ENCODE measurements around the gene IDS. TPM values are rescaled to one million over a fixed set of nuclear protein-coding genes. Genes with fewer than 3 reads are reported as not detected.
"Not testable (repeated sequence)": the region's sequence is repeated elsewhere in the genome, so short reads cannot be mapped to it uniquely, and the experiment has no call there.

IDS gene
- total and polyA plus RNA-seq, 2 experiments from 2014 or later = 25.4 to 33.7 TPM

DNA sequence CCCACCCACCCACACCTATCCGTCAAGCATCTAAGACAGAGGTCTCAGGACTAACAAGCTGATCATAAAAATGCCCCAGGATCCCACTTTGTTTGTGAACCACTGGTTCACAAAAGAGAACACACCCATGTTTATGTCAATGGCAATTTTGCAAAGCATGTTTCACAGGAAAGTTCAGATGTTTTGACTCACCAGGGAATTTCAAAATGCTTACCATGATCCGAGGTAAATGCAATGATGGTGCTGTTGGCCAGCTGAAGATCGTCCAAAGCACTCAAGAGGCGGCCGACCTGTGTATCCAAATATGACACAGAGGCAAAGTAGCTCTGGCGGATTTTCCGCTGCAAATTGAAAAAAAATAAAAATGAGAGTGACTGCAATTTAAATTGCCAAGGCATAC, 15.0 kb downstream of the IDS start:
- H3K4me3 ChIP-seq = no peak overlapping the region
- no peaks in the 10 kb centered on the region for H3K36me3 ChIP-seq (replicated peaks; ENCODE audit: insufficient read depth, low read depth)

DNA sequence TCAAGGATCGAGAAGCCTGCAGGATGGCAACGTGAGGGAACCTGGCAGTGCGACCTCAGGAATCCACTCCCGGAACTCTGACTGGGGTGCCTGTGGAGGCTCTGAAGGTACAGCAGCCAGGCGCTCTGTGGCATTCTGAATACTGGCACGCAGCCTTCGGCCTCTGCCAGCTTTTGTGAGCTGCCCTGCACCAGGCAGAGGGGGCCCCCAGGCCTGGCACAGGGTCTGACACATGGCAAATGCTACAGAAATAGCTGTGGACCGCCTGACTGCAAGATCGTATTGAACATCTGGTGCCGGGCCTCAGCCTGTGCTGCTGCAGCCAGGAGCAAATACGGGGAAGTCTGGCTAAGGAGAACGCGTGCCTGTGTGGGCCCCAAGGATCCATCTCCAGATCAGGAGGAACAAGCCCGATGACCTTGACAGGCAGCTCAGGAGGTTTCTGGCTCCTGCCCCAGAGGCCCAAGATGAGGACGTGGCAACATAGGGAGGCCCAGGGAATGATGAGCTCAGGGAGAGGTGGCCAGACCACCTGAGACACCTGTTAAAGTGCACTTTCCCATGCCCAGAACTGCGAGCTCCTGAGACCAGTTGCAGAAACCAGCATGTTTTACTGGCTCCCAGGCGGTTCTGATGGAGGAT, 16.6 kb downstream of the IDS start:
- not testable (repeated sequence) for H4K20me1 ChIP-seq (ENCODE audit: insufficient read depth, poor library complexity, severe bottlenecking); H3K9me3 ChIP-seq (ENCODE audit: low read depth); H3K4me2 ChIP-seq; H3K4me3 ChIP-seq; H2AFZ ChIP-seq; H3K4me1 ChIP-seq (ENCODE audit: insufficient read depth); H3K79me2 ChIP-seq; H3K27me3 ChIP-seq; DNase-seq (ENCODE audit: low spot score); H3K27ac ChIP-seq; H3K36me3 ChIP-seq (replicated peaks; ENCODE audit: insufficient read depth, low read depth); H3K9me2 ChIP-seq (replicated peaks; ENCODE audit: insufficient read depth)
- WGBS (ENCODE audit: low lambda C conversion rate, missing lambda C conversion rate) = 83% methylated on average over 13 of the region's 17 CpGs

More for the DNA sequence above, 15.0 kb downstream of the IDS start:
- H4K20me1 ChIP-seq (ENCODE audit: insufficient read depth, poor library complexity, severe bottlenecking) = no peaks in the 10 kb centered on the region
- WGBS (ENCODE audit: low lambda C conversion rate, missing lambda C conversion rate) = 68% methylated on average over 7 of the region's 7 CpGs
- no peaks in the 10 kb centered on the region for H3K79me2 ChIP-seq
- no peaks in the 10 kb centered on the region for H3K9me2 ChIP-seq (replicated peaks; ENCODE audit: insufficient read depth)
- H2AFZ ChIP-seq = no peak overlapping the region
- TF ChIP-seq EZH2 (IDR thresholded peaks at IDR 0.05; ENCODE audit: borderline replicate concordance) (no peak), EZH2phosphoT487 (IDR thresholded peaks at IDR 0.05; ENCODE audit: low read depth, severe bottlenecking, unreplicated experiment) (no peak)
- TF ChIP-seq, protein P1, sequence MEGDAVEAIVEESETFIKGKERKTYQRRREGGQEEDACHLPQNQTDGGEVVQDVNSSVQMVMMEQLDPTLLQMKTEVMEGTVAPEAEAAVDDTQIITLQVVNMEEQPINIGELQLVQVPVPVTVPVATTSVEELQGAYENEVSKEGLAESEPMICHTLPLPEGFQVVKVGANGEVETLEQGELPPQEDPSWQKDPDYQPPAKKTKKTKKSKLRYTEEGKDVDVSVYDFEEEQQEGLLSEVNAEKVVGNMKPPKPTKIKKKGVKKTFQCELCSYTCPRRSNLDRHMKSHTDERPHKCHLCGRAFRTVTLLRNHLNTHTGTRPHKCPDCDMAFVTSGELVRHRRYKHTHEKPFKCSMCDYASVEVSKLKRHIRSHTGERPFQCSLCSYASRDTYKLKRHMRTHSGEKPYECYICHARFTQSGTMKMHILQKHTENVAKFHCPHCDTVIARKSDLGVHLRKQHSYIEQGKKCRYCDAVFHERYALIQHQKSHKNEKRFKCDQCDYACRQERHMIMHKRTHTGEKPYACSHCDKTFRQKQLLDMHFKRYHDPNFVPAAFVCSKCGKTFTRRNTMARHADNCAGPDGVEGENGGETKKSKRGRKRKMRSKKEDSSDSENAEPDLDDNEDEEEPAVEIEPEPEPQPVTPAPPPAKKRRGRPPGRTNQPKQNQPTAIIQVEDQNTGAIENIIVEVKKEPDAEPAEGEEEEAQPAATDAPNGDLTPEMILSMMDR (IDR thresholded peaks at IDR 0.05; ENCODE audit: poor library complexity) = no peak
- H3K27me3 ChIP-seq = no peaks in the 10 kb centered on the region
- no peak overlapping the region for H3K4me2 ChIP-seq
- no peaks in the 10 kb centered on the region for H3K9me3 ChIP-seq (ENCODE audit: low read depth)
- no peak overlapping the region for H3K27ac ChIP-seq
- DNase-seq (ENCODE audit: low spot score) = no peak
- H3K4me1 ChIP-seq (ENCODE audit: insufficient read depth) = no peaks in the 10 kb centered on the region

DNA sequence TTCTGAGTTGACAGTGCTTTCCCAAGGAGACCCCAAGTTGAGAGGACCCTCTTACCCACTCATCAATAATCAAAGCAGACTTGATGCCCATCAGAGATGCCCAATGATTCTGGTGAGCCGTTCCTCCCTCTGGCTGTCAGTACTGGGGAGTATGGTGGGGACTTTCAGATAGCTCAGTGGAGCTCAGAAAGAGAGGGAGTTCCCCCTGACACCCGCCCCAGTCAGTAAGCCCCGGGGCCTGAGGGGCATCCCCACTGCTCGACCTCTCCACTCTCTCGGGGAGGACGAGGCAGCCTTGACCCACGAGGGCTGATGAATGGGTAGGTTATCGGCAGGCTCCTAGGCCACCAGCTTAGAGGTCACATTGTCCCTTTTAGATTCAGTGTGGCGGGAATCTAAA, 17.1 kb downstream of the IDS start:
- H3K4me3 ChIP-seq; H3K9me2 ChIP-seq (replicated peaks; ENCODE audit: insufficient read depth); H3K79me2 ChIP-seq; H4K20me1 ChIP-seq (ENCODE audit: insufficient read depth, poor library complexity, severe bottlenecking); H3K9me3 ChIP-seq (ENCODE audit: low read depth); H3K27me3 ChIP-seq; H3K4me2 ChIP-seq; H2AFZ ChIP-seq; H3K27ac ChIP-seq; DNase-seq (ENCODE audit: low spot score); H3K36me3 ChIP-seq (replicated peaks; ENCODE audit: insufficient read depth, low read depth); H3K4me1 ChIP-seq (ENCODE audit: insufficient read depth): not testable (repeated sequence)
- 94% methylated on average over 2 of the region's 9 CpGs for WGBS (ENCODE audit: low lambda C conversion rate, missing lambda C conversion rate)

DNA sequence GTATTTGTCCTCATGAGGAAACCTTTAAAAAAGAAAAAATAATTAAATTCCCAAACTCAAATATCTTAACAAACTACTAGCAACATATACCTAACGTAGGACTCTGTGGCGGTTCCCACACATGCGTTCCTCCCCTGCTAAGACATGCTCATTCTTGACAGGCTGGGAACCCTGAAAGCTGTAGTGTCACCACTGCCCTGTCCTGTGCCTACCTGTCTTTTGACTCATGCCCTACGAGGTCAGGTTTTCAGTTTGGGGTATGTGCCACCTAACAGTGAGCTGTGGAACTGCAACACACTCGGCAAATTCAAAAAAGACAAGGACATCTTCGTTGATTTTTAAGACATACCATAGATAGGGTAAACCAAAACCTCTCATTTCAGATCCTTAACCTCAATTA, 17.8 kb downstream of the IDS start:
- 89% methylated on average over 6 of the region's 6 CpGs for WGBS (ENCODE audit: low lambda C conversion rate, missing lambda C conversion rate)

More for the DNA sequence above, 17.8 kb downstream of the IDS start:
- Histone ChIP-seq H3K79me2 (no peaks in the 10 kb centered on the region), H3K9me2 (replicated peaks; ENCODE audit: insufficient read depth) (no peaks in the 10 kb centered on the region), H3K27ac (no peak overlapping the region), H3K4me1 (ENCODE audit: insufficient read depth) (no peaks in the 10 kb centered on the region), H3K36me3 (replicated peaks; ENCODE audit: insufficient read depth, low read depth) (no peaks in the 10 kb centered on the region), H3K27me3 (no peaks in the 10 kb centered on the region), H2AFZ (no peak overlapping the region), H3K9me3 (ENCODE audit: low read depth) (no peaks in the 10 kb centered on the region), H4K20me1 (ENCODE audit: insufficient read depth, poor library complexity, severe bottlenecking) (no peaks in the 10 kb centered on the region), H3K4me2 (no peak overlapping the region), H3K4me3 (no peak overlapping the region)
- no peak for DNase-seq (ENCODE audit: low spot score)
- TF ChIP-seq EZH2 (IDR thresholded peaks at IDR 0.05; ENCODE audit: borderline replicate concordance) (no peak), EZH2phosphoT487 (IDR thresholded peaks at IDR 0.05; ENCODE audit: low read depth, severe bottlenecking, unreplicated experiment) (no peak)
- TF ChIP-seq, protein P1 (IDR thresholded peaks at IDR 0.05; ENCODE audit: poor library complexity) = no peak
